Esophagus muscularis mucosa (tissue), 4 donors: Measurements from ENCODE around the gene CFH. TPM values are rescaled to one million over a fixed set of nuclear protein-coding genes. Genes with fewer than 3 reads are reported as not detected.
"Not testable (repeated sequence)": the region's sequence is repeated elsewhere in the genome, so short reads cannot be mapped to it uniquely, and the experiment has no call there.

Experiments
- DNase-seq: peaks from one replicate; pipeline ENCODE4 v3.0.0-alpha.2; 2017; ENCODE audit errors: extremely low spot score
- H3K27ac ChIP-seq, 4 donors: fragments of 200-600 bp; sonication (generic); replicated peaks in 1 of 4; 1 replicate in 3 of 4; 2 replicates in 1 of 4; pipeline ENCODE4 v1.5.1; 2016 to 2019; ENCODE audit warnings: mild to moderate bottlenecking in 1 of 4
- H3K27me3 ChIP-seq, 4 donors: fragments of 200-600 bp; sonication (generic); one replicate each; pipeline versions ENCODE4 v1.5.1 to v1.6.0; 2016 to 2019
- H3K36me3 ChIP-seq, 4 donors: fragments of 200-600 bp; sonication (generic); one replicate each; pipeline ENCODE4 v1.5.1; 2016 to 2019
- H3K4me1 ChIP-seq, 4 donors: fragments of 200-600 bp; sonication (generic); one replicate each; pipeline ENCODE4 v1.5.1; 2016 to 2019
- H3K4me3 ChIP-seq, 4 donors: fragments of 200-600 bp; sonication (generic); 1 replicate in 2 of 4; 2 replicates in 2 of 4; pipeline ENCODE4 v1.5.1; 2016 to 2019; ENCODE audit warnings: mild to moderate bottlenecking in 4 of 4, moderate library complexity in 1 of 4
- H3K9me3 ChIP-seq, 4 donors: fragments of 200-600 bp; sonication (generic); 1 replicate in 3 of 4; 2 replicates in 1 of 4; pipeline ENCODE4 v1.5.1; 2016 to 2019
- EP300 ChIP-seq: sonication (generic); formaldehyde crosslinking; IDR thresholded peaks from one replicate; pipeline ENCODE4 v1.6.1; 2017; ENCODE audit warnings: antibody characterized with exemption
- POLR2A ChIP-seq: fragments of 450-650 bp; IDR thresholded peaks from one replicate; pipeline ENCODE4 v1.6.1; 2017; ENCODE audit warnings: antibody characterized with exemption, moderate library complexity, mild to moderate bottlenecking, low read depth
- POLR2AphosphoS5 ChIP-seq, 2 donors: sonication (generic); formaldehyde crosslinking; IDR thresholded peaks; one replicate each; pipeline ENCODE4 v1.6.1; 2017; ENCODE audit warnings: antibody characterized with exemption in 2 of 2
- WGBS: methylation state at CpG from one replicate; pipeline ENCODE4 v1.1.5; 2018; 5-methylcytosine and 5-hydroxymethylcytosine counted together
- intact Hi-C: fragments of 100-400 bp; cut with DNase I; formaldehyde crosslinking; loops from one replicate; pipeline ENCODE4 v1.15.1; 2023
- total RNA-seq, 4 donors: library from RNA; depleted of rRNA; stranded (reverse); fragments of >200 nt; gene quantifications; one replicate each; pipeline versions ENCODE4 v1.1.0 to v1.2.1, GENCODE V29; 2016
- TF ChIP-seq, protein P1 (sequence below), 3 experiments: fragments of 200-600 bp in 2 of 3; fragments of 450-650 bp in 1 of 3; sonication (generic) in 2 of 3; IDR thresholded peaks; one replicate each; pipeline ENCODE4 v1.5.1; 2017 to 2019; ENCODE audit warnings: antibody characterized with exemption in 3 of 3, mild to moderate bottlenecking in 2 of 3, moderate library complexity in 1 of 3

Gene CFH
- total RNA-seq, 4 donors from 2014 or later = 36.1 to 63.8 (median 53.1) TPM

DNA sequence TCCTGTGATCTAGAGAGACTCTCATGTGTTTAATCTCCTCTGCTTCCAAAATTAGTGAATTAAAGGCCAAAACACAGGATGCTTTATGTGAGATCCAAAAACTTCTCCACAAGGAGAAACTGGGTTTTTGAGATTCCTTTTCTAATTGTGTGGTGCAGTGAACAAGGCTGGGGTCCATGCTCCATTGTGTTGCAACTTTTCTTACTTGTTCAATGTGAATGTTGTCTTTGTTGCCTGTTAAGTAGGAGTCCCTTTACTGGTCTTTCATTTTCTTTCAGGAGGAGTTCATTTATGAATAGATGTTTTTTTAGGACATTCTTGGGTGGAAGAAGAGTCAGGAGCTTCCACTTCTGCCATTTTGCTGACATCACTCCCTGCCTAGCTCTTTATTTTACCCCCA, 82.2 kb downstream of the CFH start:
- no peak for DNase-seq
- Histone ChIP-seq H3K27ac (no peak overlapping the region), H3K36me3 (peaks cover 0 to 14% (median 5%) of the 10 kb centered on the region in 4 donors), H3K9me3 (no peaks in the 10 kb centered on the region), H3K4me3 (no peak overlapping the region), H3K27me3 (no peaks in the 10 kb centered on the region), H3K4me1 (no peaks in the 10 kb centered on the region)
- TF ChIP-seq EP300 (no peak), POLR2AphosphoS5 (IDR thresholded peaks at IDR 0.05) (no peak), POLR2A (no peak)
- TF ChIP-seq, protein P1, sequence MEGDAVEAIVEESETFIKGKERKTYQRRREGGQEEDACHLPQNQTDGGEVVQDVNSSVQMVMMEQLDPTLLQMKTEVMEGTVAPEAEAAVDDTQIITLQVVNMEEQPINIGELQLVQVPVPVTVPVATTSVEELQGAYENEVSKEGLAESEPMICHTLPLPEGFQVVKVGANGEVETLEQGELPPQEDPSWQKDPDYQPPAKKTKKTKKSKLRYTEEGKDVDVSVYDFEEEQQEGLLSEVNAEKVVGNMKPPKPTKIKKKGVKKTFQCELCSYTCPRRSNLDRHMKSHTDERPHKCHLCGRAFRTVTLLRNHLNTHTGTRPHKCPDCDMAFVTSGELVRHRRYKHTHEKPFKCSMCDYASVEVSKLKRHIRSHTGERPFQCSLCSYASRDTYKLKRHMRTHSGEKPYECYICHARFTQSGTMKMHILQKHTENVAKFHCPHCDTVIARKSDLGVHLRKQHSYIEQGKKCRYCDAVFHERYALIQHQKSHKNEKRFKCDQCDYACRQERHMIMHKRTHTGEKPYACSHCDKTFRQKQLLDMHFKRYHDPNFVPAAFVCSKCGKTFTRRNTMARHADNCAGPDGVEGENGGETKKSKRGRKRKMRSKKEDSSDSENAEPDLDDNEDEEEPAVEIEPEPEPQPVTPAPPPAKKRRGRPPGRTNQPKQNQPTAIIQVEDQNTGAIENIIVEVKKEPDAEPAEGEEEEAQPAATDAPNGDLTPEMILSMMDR (IDR thresholded peaks at IDR 0.05) = no peak
- intact Hi-C loops = no loop called here

DNA sequence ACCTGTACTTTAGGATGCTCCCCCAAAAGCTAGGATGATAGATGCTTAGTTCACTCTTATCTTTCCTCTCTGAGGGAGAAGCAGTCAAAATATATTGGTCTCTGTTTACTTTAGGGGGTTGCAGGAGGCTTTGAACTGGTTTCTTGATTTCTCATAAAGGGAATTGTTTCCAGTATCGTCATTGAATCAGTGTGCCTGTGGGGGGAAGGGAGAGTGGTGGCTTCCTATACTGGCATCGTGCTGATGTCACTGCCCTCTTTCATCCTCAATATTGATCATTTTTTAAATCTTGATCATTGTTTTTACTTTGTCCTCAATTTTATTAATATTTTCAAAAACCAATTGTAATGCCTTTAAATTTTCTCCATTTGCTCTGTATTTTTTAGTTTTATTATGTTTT, 82.6 kb downstream of the CFH start:
- DNase-seq = no peak
- 79% methylated on average over 2 of the region's 2 CpGs for WGBS
- intact Hi-C loops = no loop called here

DNA sequence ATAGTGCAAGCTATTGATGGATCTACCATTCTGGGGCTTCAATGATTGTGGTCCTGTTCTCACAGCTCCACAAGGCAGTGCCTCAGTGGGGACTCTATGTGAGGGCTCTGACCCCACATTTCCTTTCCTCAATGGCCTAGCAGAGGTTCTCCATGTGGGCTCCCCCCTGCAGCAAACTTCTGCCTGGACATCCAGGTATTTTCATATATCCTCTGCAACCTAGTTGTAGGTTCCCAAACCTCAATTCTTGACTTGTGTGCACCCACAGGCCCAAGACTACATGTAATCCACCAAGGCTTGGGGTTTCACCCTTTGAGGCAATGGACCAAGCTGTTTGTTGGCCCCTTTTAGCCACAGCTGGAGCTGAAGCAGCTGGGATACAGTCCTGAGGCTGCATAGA, 86.9 kb downstream of the CFH start:
- Histone ChIP-seq H3K27ac (no peak overlapping the region), H3K4me3 (no peak overlapping the region), H3K27me3 (no peaks in the 10 kb centered on the region), H3K36me3 (peaks cover 0 to 20% (median 5%) of the 10 kb centered on the region in 4 donors), H3K4me1 (no peaks in the 10 kb centered on the region), H3K9me3 (no peaks in the 10 kb centered on the region)
- intact Hi-C loops = no loop called here
- DNase-seq = no peak
- no peak for TF ChIP-seq POLR2AphosphoS5 (IDR thresholded peaks at IDR 0.05)
- TF ChIP-seq POLR2A = no peak
- TF ChIP-seq EP300 = no peak
- TF ChIP-seq, protein P1 (IDR thresholded peaks at IDR 0.05) = no peak

More for the DNA sequence above, 82.6 kb downstream of the CFH start:
- Histone ChIP-seq H3K27ac (no peak overlapping the region), H3K4me1 (no peaks in the 10 kb centered on the region), H3K27me3 (no peaks in the 10 kb centered on the region), H3K9me3 (no peaks in the 10 kb centered on the region), H3K4me3 (no peak overlapping the region), H3K36me3 (peaks cover 0 to 18% (median 5%) of the 10 kb centered on the region in 4 donors)
- TF ChIP-seq, protein P1 (IDR thresholded peaks at IDR 0.05) = no peak
- no peak for TF ChIP-seq EP300
- TF ChIP-seq POLR2AphosphoS5 (IDR thresholded peaks at IDR 0.05) = no peak
- TF ChIP-seq POLR2A = no peak

DNA sequence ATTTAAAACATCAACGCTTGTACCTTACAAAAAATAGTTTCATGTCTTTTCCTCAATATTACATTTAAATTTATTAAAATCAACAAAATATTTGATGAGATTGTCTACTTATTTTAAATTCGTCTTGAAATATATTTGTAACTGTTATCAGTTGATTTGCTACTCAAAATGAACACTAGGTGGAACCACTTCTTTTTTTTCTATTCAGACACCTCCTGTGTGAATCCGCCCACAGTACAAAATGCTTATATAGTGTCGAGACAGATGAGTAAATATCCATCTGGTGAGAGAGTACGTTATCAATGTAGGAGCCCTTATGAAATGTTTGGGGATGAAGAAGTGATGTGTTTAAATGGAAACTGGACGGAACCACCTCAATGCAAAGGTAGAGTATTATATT, 91.4 kb downstream of the CFH start:
- intact Hi-C loops, DNase-seq, H3K4me3 ChIP-seq, H3K27ac ChIP-seq, H3K4me1 ChIP-seq, H3K9me3 ChIP-seq, H3K27me3 ChIP-seq: not testable (repeated sequence)
- 45% methylated on average over 6 of the region's 6 CpGs for WGBS
- peaks cover 0 to 14% (median 4%) of the 10 kb centered on the region in 4 donors for H3K36me3 ChIP-seq

DNA sequence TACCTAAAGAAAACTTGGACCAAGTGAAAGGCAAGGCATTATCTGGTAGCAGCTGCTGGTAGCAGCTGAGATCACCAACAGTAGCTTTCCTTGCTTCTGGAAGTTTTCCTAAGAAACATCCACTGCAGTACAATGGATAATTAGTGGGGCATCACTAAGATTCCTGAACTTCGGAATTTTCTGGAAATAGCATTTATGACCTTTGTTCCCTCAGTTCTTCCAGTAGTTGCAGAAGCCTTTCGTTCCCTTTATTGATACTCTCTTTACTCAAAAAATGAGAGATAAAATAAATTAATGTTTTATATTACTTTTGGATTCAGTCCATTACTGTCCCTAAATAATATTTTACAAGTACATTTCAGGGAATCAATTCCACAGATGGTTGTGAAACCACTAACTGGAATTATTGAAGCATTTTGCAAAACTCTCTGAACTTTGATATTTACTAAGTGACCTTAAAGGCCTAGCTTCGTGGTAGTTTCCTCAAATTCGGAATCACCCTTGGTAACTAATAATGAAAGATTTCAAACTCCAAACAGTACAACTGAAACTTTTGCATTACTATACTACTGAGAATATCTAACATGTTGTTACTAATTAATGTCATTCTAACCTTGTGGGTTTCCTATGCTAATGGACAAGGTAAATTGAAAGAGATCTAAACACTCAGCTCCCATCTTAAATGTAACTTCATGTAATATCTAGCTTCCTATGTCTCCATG, 113.3 kb downstream of the CFH start:
- intact Hi-C loops, H3K36me3 ChIP-seq, H3K27ac ChIP-seq, H3K4me1 ChIP-seq, H3K27me3 ChIP-seq, DNase-seq, H3K4me3 ChIP-seq, H3K9me3 ChIP-seq: not testable (repeated sequence)
- 79% methylated on average over 4 of the region's 4 CpGs for WGBS

DNA sequence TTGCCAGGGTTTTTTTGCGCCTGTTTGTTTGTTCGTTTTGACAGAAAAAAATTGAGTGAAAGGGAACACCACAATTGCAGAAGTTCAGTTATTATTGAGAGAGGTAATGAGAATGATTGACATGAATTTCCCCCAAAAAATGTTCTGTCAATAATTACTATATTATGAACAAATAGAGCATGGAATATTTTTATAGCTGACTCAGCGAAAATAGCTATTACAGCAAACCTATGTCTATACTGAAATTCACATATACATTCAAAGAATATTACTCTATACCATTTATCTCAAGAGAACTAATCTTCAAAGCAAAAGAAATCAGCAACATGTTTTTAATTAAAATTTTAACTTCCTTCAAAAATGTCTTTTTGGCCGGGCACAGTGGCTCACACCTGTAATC, 118.0 kb downstream of the CFH start:
- H3K4me1 ChIP-seq, H3K4me3 ChIP-seq, H3K36me3 ChIP-seq, DNase-seq, H3K27ac ChIP-seq, intact Hi-C loops, H3K27me3 ChIP-seq, H3K9me3 ChIP-seq: not testable (repeated sequence)
- WGBS = 91% methylated on average over 4 of the region's 4 CpGs
